ENCODE measurements around the gene FRY. TPM values are rescaled to one million over a fixed set of nuclear protein-coding genes. Genes with fewer than 3 reads are reported as not detected.
A peak's percentile ranks its signal among the peaks of the same experiment; 100 is the strongest.

The FRY gene
- total RNA-seq, 4 donors from 2014 or later = 32.0 to 111 (median 63.8) TPM

GRCh38 chr13:32243695-32244094 is 212.1 kb downstream of the FRY start:
- Histone ChIP-seq H3K27ac (no peak overlapping the region), H3K4me3 (no peak overlapping the region), H3K9me3 (no peaks in the 10 kb centered on the region), H3K27me3 (no peaks in the 10 kb centered on the region), H3K4me1 (no peaks in the 10 kb centered on the region), H3K36me3 (no peaks in the 10 kb centered on the region)
- intact Hi-C loops (cut with DNase I; ENCODE audit: low total_unique reads) = no loop called here
- TF ChIP-seq CTCF (IDR thresholded peaks at IDR 0.05) (no peak), POLR2A (IDR thresholded peaks at IDR 0.05) (no peak)
- DNase-seq = no peak

- TF ChIP-seq CTCF (IDR thresholded peaks at IDR 0.05) (no peak), POLR2A (IDR thresholded peaks at IDR 0.05) (no peak)
- H3K27me3 ChIP-seq = no peaks in the 10 kb centered on the region
- no peaks in the 10 kb centered on the region for H3K36me3 ChIP-seq
- H3K4me1 ChIP-seq = no peaks in the 10 kb centered on the region
- H3K9me3 ChIP-seq = no peaks in the 10 kb centered on the region
- intact Hi-C loops (cut with DNase I; ENCODE audit: low total_unique reads) = no loop called here
- no peak overlapping the region for H3K27ac ChIP-seq
- DNase-seq = no peak
- H3K4me3 ChIP-seq = no peak overlapping the region
Measured at GRCh38 chr13:32245555-32245954, 214.0 kb downstream of the FRY start.

- TF ChIP-seq POLR2A (IDR thresholded peaks at IDR 0.05) (no peak), CTCF (IDR thresholded peaks at IDR 0.05) (peak; percentile 58 to 65 (median 61))
- Histone ChIP-seq H3K27me3 (no peaks in the 10 kb centered on the region), H3K4me3 (no peak overlapping the region), H3K36me3 (no peaks in the 10 kb centered on the region), H3K27ac (no peak overlapping the region), H3K9me3 (no peaks in the 10 kb centered on the region), H3K4me1 (no peaks in the 10 kb centered on the region)
- peak; percentile 35 to 56 for DNase-seq
- intact Hi-C loops (cut with DNase I; ENCODE audit: low total_unique reads) = no loop called here
Measured at GRCh38 chr13:32246468-32246867, 214.9 kb downstream of the FRY start.

- no peaks in the 10 kb centered on the region for H3K27me3 ChIP-seq
- TF ChIP-seq POLR2A (IDR thresholded peaks at IDR 0.05) (no peak), CTCF (IDR thresholded peaks at IDR 0.05) (no peak)
- no peaks in the 10 kb centered on the region for H3K9me3 ChIP-seq
- H3K4me3 ChIP-seq = no peak overlapping the region
- intact Hi-C loops (cut with DNase I; ENCODE audit: low total_unique reads) = no loop called here
- DNase-seq = no peak
- H3K27ac ChIP-seq = no peak overlapping the region
- H3K36me3 ChIP-seq = no peaks in the 10 kb centered on the region
- no peaks in the 10 kb centered on the region for H3K4me1 ChIP-seq
Measured at GRCh38 chr13:32247887-32248286, 216.3 kb downstream of the FRY start.

- no peak for TF ChIP-seq POLR2A (IDR thresholded peaks at IDR 0.05)
- no peak for TF ChIP-seq CTCF (IDR thresholded peaks at IDR 0.05)
- H3K36me3 ChIP-seq = no peaks in the 10 kb centered on the region
- H3K27me3 ChIP-seq = no peaks in the 10 kb centered on the region
- no peaks in the 10 kb centered on the region for H3K9me3 ChIP-seq
- H3K27ac ChIP-seq = no peak overlapping the region
- intact Hi-C loops (cut with DNase I; ENCODE audit: low total_unique reads) = no loop called here
- H3K4me3 ChIP-seq = no peak overlapping the region
- no peaks in the 10 kb centered on the region for H3K4me1 ChIP-seq
- no peak for DNase-seq
Measured at GRCh38 chr13:32248801-32249200, 217.2 kb downstream of the FRY start.

All from uterus (tissue), 4 donors.